CD14-positive monocyte (primary cell): ENCODE measurements around the gene PRR22. TPM values are rescaled to one million over a fixed set of nuclear protein-coding genes. Genes with fewer than 3 reads are reported as not detected.
A peak's percentile ranks its signal among the peaks of the same experiment; 100 is the strongest.

Source experiments
- DNase-seq, 3 donors: peaks; one replicate each; pipeline ENCODE4 v3.0.0-alpha.2; 2011 to 2022
- H2AFZ ChIP-seq: 2 replicates; pipeline ENCODE4 v1.6.0; 2012; ENCODE audit warnings: mild to moderate bottlenecking, low read depth, low read length, inconsistent platforms; ENCODE audit not compliant: insufficient read depth, poor library complexity, severe bottlenecking
- H3K27ac ChIP-seq, 2 donors: 1 replicate in 1 of 2; 2 replicates in 1 of 2; pipeline ENCODE4 v1.5.1; 2012 to 2013; ENCODE audit warnings: low read length in 2 of 2, control low read depth in 1 of 2, inconsistent platforms in 1 of 2, low read depth in 1 of 2, mild to moderate bottlenecking in 1 of 2
- H3K27me3 ChIP-seq, 2 donors: one replicate each; pipeline versions ENCODE4 v1.6.0 to v1.6.1; 2011 to 2013; ENCODE audit warnings: low read length in 2 of 2; ENCODE audit not compliant: control insufficient read depth in 2 of 2, insufficient read depth in 2 of 2
- H3K36me3 ChIP-seq, 2 donors: replicated peaks in 1 of 2; 1 replicate in 1 of 2; 2 replicates in 1 of 2; pipeline versions ENCODE4 v1.5.1 to v1.6.1; 2012 to 2013; ENCODE audit warnings: low read length in 2 of 2, control low read depth in 1 of 2, inconsistent platforms in 1 of 2, mild to moderate bottlenecking in 1 of 2; ENCODE audit not compliant: insufficient read depth in 2 of 2, control insufficient read depth in 1 of 2
- H3K4me1 ChIP-seq, 2 donors: 1 replicate in 1 of 2; 2 replicates in 1 of 2; pipeline versions ENCODE4 v1.5.1 to v1.6.1; 2012 to 2013; ENCODE audit warnings: low read length in 2 of 2, control low read depth in 1 of 2, inconsistent platforms in 1 of 2, mild to moderate bottlenecking in 1 of 2, moderate library complexity in 1 of 2; ENCODE audit not compliant: insufficient read depth in 2 of 2, control insufficient read depth in 1 of 2
- H3K4me2 ChIP-seq: replicated peaks from 2 replicates; pipeline ENCODE3; 2012; ENCODE audit warnings: low read length, moderate library complexity, mild to moderate bottlenecking; ENCODE audit not compliant: poor library complexity, severe bottlenecking; ENCODE audit errors: extremely low read depth
- H3K4me3 ChIP-seq, 3 experiments: fragments of 200-600 bp in 1 of 3; sonication (generic) in 1 of 3; replicated peaks in 1 of 3; 1 replicate in 2 of 3; 2 replicates in 1 of 3; pipeline ENCODE4 v1.5.1; 2011 to 2013; ENCODE audit warnings: low read length in 3 of 3, mild to moderate bottlenecking in 3 of 3, control low read depth in 2 of 3, low read depth in 2 of 3, inconsistent platforms in 1 of 3, moderate library complexity in 1 of 3
- H3K79me2 ChIP-seq: 2 replicates; pipeline ENCODE4 v1.6.0; 2012; ENCODE audit warnings: mild to moderate bottlenecking, control low read depth, inconsistent platforms, low read length, moderate library complexity; ENCODE audit not compliant: insufficient read depth
- H3K9ac ChIP-seq: 2 replicates; pipeline ENCODE4 v1.6.0; 2017; ENCODE audit warnings: low read length, mild to moderate bottlenecking; ENCODE audit not compliant: insufficient read depth, poor library complexity, severe bottlenecking
- H3K9me3 ChIP-seq, 2 donors: replicated peaks in 1 of 2; 1 replicate in 1 of 2; 2 replicates in 1 of 2; pipeline versions ENCODE4 v1.5.1 to v1.6.1; 2012 to 2013; ENCODE audit warnings: low read length in 2 of 2, control low read depth in 1 of 2; ENCODE audit not compliant: control insufficient read depth in 1 of 2, insufficient read depth in 1 of 2
- H4K20me1 ChIP-seq: 2 replicates; pipeline ENCODE4 v1.6.0; 2012; ENCODE audit warnings: mild to moderate bottlenecking, low read length, control low read depth, moderate library complexity; ENCODE audit not compliant: insufficient read depth
- H3K27ac Mint-ChIP-seq, 7 donors: one replicate each; pipeline ENCODE4 v1.8.0; 2020; ENCODE audit warnings: mild to moderate bottlenecking in 7 of 7, mixed read lengths in 7 of 7, moderate library complexity in 6 of 7, inconsistent platforms in 2 of 7
- H3K27me3 Mint-ChIP-seq, 3 donors: one replicate each; pipeline ENCODE4 v1.8.0; 2021 to 2022; ENCODE audit warnings: low read depth in 3 of 3, mild to moderate bottlenecking in 3 of 3, mixed read lengths in 3 of 3, moderate library complexity in 3 of 3, inconsistent platforms in 1 of 3
- H3K36me3 Mint-ChIP-seq, 2 donors: one replicate each; pipeline ENCODE4 v1.8.0; 2020; ENCODE audit warnings: mixed read lengths in 2 of 2, inconsistent platforms in 1 of 2, mild to moderate bottlenecking in 1 of 2
- H3K4me1 Mint-ChIP-seq: one replicate; pipeline ENCODE4 v1.8.0; 2020; ENCODE audit warnings: mild to moderate bottlenecking, mixed read lengths
- H3K4me3 Mint-ChIP-seq, 2 donors: one replicate each; pipeline ENCODE4 v1.8.0; 2020; ENCODE audit warnings: mild to moderate bottlenecking in 2 of 2, mixed read lengths in 2 of 2, moderate library complexity in 1 of 2
- H3K9me3 Mint-ChIP-seq, 7 donors: one replicate each; pipeline ENCODE4 v1.8.0; 2020 to 2022; ENCODE audit warnings: mixed read lengths in 7 of 7, mild to moderate bottlenecking in 6 of 7, moderate library complexity in 6 of 7, inconsistent platforms in 2 of 7
- WGBS: methylation state at CpG from one replicate; pipeline ENCODE4 v1.1.5; 2013; ENCODE audit warnings: missing lambda C conversion rate; ENCODE audit not compliant: insufficient coverage; 5-methylcytosine and 5-hydroxymethylcytosine counted together
- intact Hi-C, 2 donors: fragments of 100-400 bp; cut with micrococcal nuclease; formaldehyde crosslinking; loops; one replicate each; pipeline versions ENCODE4 v1.15.0 to v1.15.1; 2023
- polyA plus RNA-seq, 3 donors: library from polyadenylated mRNA; depleted of rRNA in 1 of 3; unstranded in 2 of 3; stranded (reverse) in 1 of 3; fragments of 300-500 nt in 2 of 3; fragments of >200 nt in 1 of 3; fragmentation: Illumina TruSeq in 2 of 3; gene quantifications; 1 replicate in 2 of 3; 2 replicates in 1 of 3; pipeline ENCODE4 v1.2.3, GENCODE V29; 2012 to 2021
- TF ChIP-seq, protein P1 (sequence below): fragments of 200-600 bp; IDR thresholded peaks from one replicate; pipeline ENCODE4 v1.8.0; 2022; ENCODE audit warnings: antibody characterized with exemption, mild to moderate bottlenecking

The PRR22 gene
- polyA plus RNA-seq, 3 donors, result 0.15 to 1.6 TPM; not detected in 1

DNA sequence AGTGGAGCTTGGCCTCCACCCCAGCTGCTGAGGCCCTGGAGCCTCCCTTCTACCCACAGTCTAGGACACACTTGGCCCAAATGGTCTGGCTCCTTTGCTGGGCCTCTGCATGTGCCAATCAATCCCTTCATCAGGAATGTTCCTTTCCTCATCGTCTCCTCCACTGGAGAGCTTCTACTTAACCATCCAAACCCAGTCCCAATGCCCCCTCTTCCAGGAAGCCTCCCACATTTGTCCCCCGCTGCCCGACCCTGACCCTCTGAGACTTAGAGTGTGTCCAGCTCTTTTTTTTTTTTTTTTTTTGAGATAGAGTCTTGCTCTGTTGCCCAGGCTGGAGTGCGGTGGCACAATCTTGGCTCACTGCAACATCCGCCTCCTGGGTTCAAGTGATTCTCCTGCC, 3.9 kb upstream of the PRR22 start:
- no peak overlapping the region for H2AFZ ChIP-seq
- peaks cover 0 to 7% of the 10 kb centered on the region in 2 donors for H3K9me3 ChIP-seq
- peaks cover 0 to 7% (median 0%) of the 10 kb centered on the region in 7 donors for H3K9me3 Mint-ChIP-seq
- TF ChIP-seq, protein P1, sequence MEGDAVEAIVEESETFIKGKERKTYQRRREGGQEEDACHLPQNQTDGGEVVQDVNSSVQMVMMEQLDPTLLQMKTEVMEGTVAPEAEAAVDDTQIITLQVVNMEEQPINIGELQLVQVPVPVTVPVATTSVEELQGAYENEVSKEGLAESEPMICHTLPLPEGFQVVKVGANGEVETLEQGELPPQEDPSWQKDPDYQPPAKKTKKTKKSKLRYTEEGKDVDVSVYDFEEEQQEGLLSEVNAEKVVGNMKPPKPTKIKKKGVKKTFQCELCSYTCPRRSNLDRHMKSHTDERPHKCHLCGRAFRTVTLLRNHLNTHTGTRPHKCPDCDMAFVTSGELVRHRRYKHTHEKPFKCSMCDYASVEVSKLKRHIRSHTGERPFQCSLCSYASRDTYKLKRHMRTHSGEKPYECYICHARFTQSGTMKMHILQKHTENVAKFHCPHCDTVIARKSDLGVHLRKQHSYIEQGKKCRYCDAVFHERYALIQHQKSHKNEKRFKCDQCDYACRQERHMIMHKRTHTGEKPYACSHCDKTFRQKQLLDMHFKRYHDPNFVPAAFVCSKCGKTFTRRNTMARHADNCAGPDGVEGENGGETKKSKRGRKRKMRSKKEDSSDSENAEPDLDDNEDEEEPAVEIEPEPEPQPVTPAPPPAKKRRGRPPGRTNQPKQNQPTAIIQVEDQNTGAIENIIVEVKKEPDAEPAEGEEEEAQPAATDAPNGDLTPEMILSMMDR, result no peak
- peaks cover 22% of the 10 kb centered on the region for H4K20me1 ChIP-seq
- peaks cover 6 to 13% of the 10 kb centered on the region in 2 donors for H3K4me1 ChIP-seq
- H3K9ac ChIP-seq, result no peak overlapping the region
- 100% methylated on average over 2 of the region's 5 CpGs for WGBS
- no peak overlapping the region for H3K27ac ChIP-seq
- intact Hi-C loops, result no loop called here
- H3K36me3 ChIP-seq, result peaks cover 58 to 63% of the 10 kb centered on the region in 2 donors
- no peak overlapping the region for H3K4me2 ChIP-seq
- peaks cover 0 to 3% (median 3%) of the 10 kb centered on the region in 3 donors for H3K27me3 Mint-ChIP-seq
- no peak overlapping the region for H3K4me3 Mint-ChIP-seq
- no peak overlapping the region for H3K4me3 ChIP-seq
- peaks cover 40 to 60% of the 10 kb centered on the region in 2 donors for H3K36me3 Mint-ChIP-seq
- DNase-seq, result no peak
- H3K27ac Mint-ChIP-seq, result peak overlapping the region in 1 of 7 donors; percentile 3
- H3K4me1 Mint-ChIP-seq, result peaks cover 6% of the 10 kb centered on the region
- H3K27me3 ChIP-seq, result no peaks in the 10 kb centered on the region
- H3K79me2 ChIP-seq, result peaks cover 8% of the 10 kb centered on the region

DNA sequence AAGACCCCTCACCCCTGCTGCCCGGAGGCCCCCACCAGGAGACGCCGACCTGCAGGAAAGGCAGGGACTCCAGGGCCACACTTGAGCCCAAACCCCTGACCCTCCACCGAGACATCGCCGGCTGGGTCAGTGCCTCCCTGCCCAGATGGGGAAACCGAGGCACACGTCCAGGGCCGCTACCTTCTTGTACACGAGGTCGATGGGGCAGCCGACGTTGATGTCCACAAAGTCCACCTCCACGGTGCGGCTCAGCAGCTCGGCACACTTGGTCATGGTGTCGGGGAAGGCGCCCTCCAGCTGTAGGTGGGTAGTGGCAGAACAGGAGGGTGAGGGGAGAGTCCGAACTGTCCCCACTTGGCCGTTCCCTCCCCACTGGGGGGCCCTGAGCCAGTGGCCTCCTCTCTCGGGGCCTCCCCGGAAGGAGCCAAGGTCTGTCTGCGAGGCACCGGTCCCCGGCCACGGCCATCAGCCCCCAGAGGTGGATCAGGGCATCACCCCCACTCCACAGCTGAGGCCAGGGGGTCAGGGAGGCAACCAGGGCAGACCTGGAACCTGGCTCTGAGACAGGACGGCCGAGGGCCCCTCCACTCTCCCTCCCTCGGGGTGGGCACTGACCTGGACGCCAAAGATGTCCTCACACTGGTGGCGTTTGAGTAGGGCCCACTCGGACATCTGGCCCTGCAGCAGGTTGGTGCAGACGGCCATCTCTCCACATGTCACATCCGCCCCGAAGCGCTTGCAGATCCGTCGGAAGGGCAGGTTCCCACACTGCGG, 3.0 kb upstream of the PRR22 start:
- H3K4me3 Mint-ChIP-seq, result no peak overlapping the region

More for the DNA sequence above, 3.0 kb upstream of the PRR22 start:
- H3K4me1 ChIP-seq, result peaks cover 6 to 13% of the 10 kb centered on the region in 2 donors
- H4K20me1 ChIP-seq, result peaks cover 22% of the 10 kb centered on the region
- H3K9ac ChIP-seq, result no peak overlapping the region
- H3K79me2 ChIP-seq, result peaks cover 8% of the 10 kb centered on the region
- peaks cover 0 to 3% (median 1%) of the 10 kb centered on the region in 3 donors for H3K27me3 Mint-ChIP-seq
- peaks cover 0 to 7% of the 10 kb centered on the region in 2 donors for H3K9me3 ChIP-seq
- H3K4me3 ChIP-seq, result no peak overlapping the region
- peaks cover 0 to 7% (median 0%) of the 10 kb centered on the region in 7 donors for H3K9me3 Mint-ChIP-seq
- H3K27me3 ChIP-seq, result no peaks in the 10 kb centered on the region
- intact Hi-C loops, result no loop called here
- H3K4me1 Mint-ChIP-seq, result peaks cover 6% of the 10 kb centered on the region
- no peak overlapping the region for H3K4me2 ChIP-seq
- TF ChIP-seq, protein P1, result no peak
- WGBS, result 97% methylated on average over 28 of the region's 39 CpGs
- peak overlapping the region in 1 of 7 donors; percentile 15 for H3K27ac Mint-ChIP-seq
- H3K36me3 ChIP-seq, result peaks cover 58 to 63% of the 10 kb centered on the region in 2 donors
- no peak for DNase-seq
- H3K36me3 Mint-ChIP-seq, result peaks cover 40 to 60% of the 10 kb centered on the region in 2 donors
- H3K27ac ChIP-seq, result no peak overlapping the region
- H2AFZ ChIP-seq, result no peak overlapping the region
